Testis (tissue), 3 donors: ENCODE data around the gene GBX1. TPM values are rescaled to one million over a fixed set of nuclear protein-coding genes. Genes with fewer than 3 reads are reported as not detected.

Source experiments
- DNase-seq: peaks from one replicate; pipeline ENCODE4 v3.0.0-alpha.2; 2019
- H3K27ac ChIP-seq, 2 donors: fragments of 200-600 bp; sonication (generic); one replicate each; pipeline ENCODE4 v1.5.1; 2019
- H3K27me3 ChIP-seq: fragments of 200-600 bp; sonication (generic); one replicate; pipeline ENCODE4 v1.5.1; 2019
- H3K36me3 ChIP-seq: fragments of 200-600 bp; sonication (generic); one replicate; pipeline ENCODE4 v1.5.1; 2017; ENCODE audit warnings: low read depth; ENCODE audit errors: missing control alignments
- H3K4me1 ChIP-seq: fragments of 200-600 bp; sonication (generic); one replicate; pipeline ENCODE4 v1.5.1; 2019
- H3K4me3 ChIP-seq, 2 donors: fragments of 200-600 bp; sonication (generic); one replicate each; pipeline ENCODE4 v1.5.1; 2017 to 2019
- H3K9me3 ChIP-seq: fragments of 200-600 bp; sonication (generic); one replicate; pipeline ENCODE4 v1.5.1; 2017
- CTCF ChIP-seq, 3 experiments: fragments of 450-650 bp in 2 of 3; fragments of 200-600 bp in 1 of 3; sonication (generic) in 1 of 3; IDR thresholded peaks; one replicate each; pipeline ENCODE4 v1.5.1; 2016 to 2019; ENCODE audit warnings: antibody characterized with exemption in 3 of 3, mild to moderate bottlenecking in 2 of 3, moderate library complexity in 1 of 3
- POLR2A ChIP-seq: fragments of 450-650 bp; IDR thresholded peaks from one replicate; pipeline ENCODE4 v1.6.1; 2017; ENCODE audit warnings: antibody characterized with exemption, mild to moderate bottlenecking, moderate library complexity
- WGBS, 2 donors: methylation state at CpG; one replicate each; pipeline ENCODE4 v1.1.5; 2018; 5-methylcytosine and 5-hydroxymethylcytosine counted together
- intact Hi-C: fragments of 100-400 bp; cut with DNase I; formaldehyde crosslinking; loops from one replicate; pipeline ENCODE4 v1.15.1; 2023; ENCODE audit warnings: low total_unique reads
- polyA plus RNA-seq: library from polyadenylated mRNA; stranded (reverse); fragments of 350-450 nt; fragmentation: Illumina TruSeq; extraction: RNeasy Lipid Tissue Mini Kit (QIAGEN cat#74804); gene quantifications from one replicate; pipeline ENCODE4 v1.2.3, GENCODE V29; 2014; ENCODE audit warnings: low read depth, low replicate concordance; ENCODE audit not compliant: insufficient read depth
- total RNA-seq, 2 donors: library from RNA; depleted of rRNA; stranded (reverse); fragments of >200 nt; gene quantifications; one replicate each; pipeline ENCODE4 v1.2.3, GENCODE V29; 2016

GBX1 gene
- total and polyA plus RNA-seq, 3 donors from 2014 or later, result 2.9 to 15.6 (median 7.2) TPM

- 83 to 87% methylated on average over 8 to 12 of the region's 12 CpGs for WGBS, 2 donors
- Histone ChIP-seq H3K9me3 (no peaks in the 10 kb centered on the region), H3K36me3 (no peaks in the 10 kb centered on the region), H3K4me1 (no peaks in the 10 kb centered on the region), H3K4me3 (no peak overlapping the region), H3K27me3 (no peaks in the 10 kb centered on the region), H3K27ac (no peak overlapping the region)
- intact Hi-C loops, result no loop called here
- DNase-seq, result no peak
- TF ChIP-seq CTCF (IDR thresholded peaks at IDR 0.05), result no peak
- no peak for TF ChIP-seq POLR2A
These were observed 24.1 kb upstream of the GBX1 start for GRCh38 chr7:151191544-151191943.

- H3K4me3 ChIP-seq, result no peak overlapping the region
- no peak overlapping the region for H3K27ac ChIP-seq
- TF ChIP-seq POLR2A (no peak), CTCF (IDR thresholded peaks at IDR 0.05) (no peak)
- no peaks in the 10 kb centered on the region for H3K4me1 ChIP-seq
- DNase-seq, result no peak
- H3K36me3 ChIP-seq, result no peaks in the 10 kb centered on the region
- H3K27me3 ChIP-seq, result no peaks in the 10 kb centered on the region
- no peaks in the 10 kb centered on the region for H3K9me3 ChIP-seq
- intact Hi-C loops, result no loop called here
- WGBS, 2 donors, result 75 to 92% methylated on average over 4 of the region's 4 CpGs
These were observed 21.5 kb upstream of the GBX1 start for GRCh38 chr7:151189038-151189437.

- Histone ChIP-seq H3K4me1 (no peaks in the 10 kb centered on the region), H3K27ac (no peak overlapping the region), H3K27me3 (no peaks in the 10 kb centered on the region), H3K9me3 (no peaks in the 10 kb centered on the region), H3K4me3 (no peak overlapping the region), H3K36me3 (no peaks in the 10 kb centered on the region)
- TF ChIP-seq POLR2A, result no peak
- no peak for TF ChIP-seq CTCF (IDR thresholded peaks at IDR 0.05)
- 63 to 73% methylated on average over 5 of the region's 5 CpGs for WGBS, 2 donors
- intact Hi-C loops, result no loop called here
- no peak for DNase-seq
These were observed 20.7 kb upstream of the GBX1 start for GRCh38 chr7:151188252-151188542.

- WGBS, 2 donors, result 84 to 90% methylated on average over 15 to 21 of the region's 22 CpGs
- Histone ChIP-seq H3K9me3 (no peaks in the 10 kb centered on the region), H3K27ac (no peak overlapping the region), H3K4me3 (no peak overlapping the region), H3K36me3 (no peaks in the 10 kb centered on the region), H3K27me3 (no peaks in the 10 kb centered on the region), H3K4me1 (no peaks in the 10 kb centered on the region)
- DNase-seq, result no peak
- TF ChIP-seq POLR2A, result no peak
- intact Hi-C loops, result no loop called here
These were observed 20.1 kb upstream of the GBX1 start for GRCh38 chr7:151187409-151188251.

- TF ChIP-seq POLR2A, result no peak
- TF ChIP-seq CTCF (IDR thresholded peaks at IDR 0.05), result no peak
- WGBS, 2 donors, result 75 to 79% methylated on average over 12 to 22 of the region's 22 CpGs
- no peak for DNase-seq
- H3K4me1 ChIP-seq, result no peaks in the 10 kb centered on the region
- no peaks in the 10 kb centered on the region for H3K9me3 ChIP-seq
- no peaks in the 10 kb centered on the region for H3K36me3 ChIP-seq
- intact Hi-C loops, result no loop called here
- no peak within 1 kb of the TSS for H3K4me3 ChIP-seq
- no peak within 1 kb of the TSS for H3K27ac ChIP-seq
- H3K27me3 ChIP-seq, result no peaks in the 10 kb centered on the region
These were observed 19.3 kb upstream of the GBX1 start, which contains the start of gene ASB10 for GRCh38 chr7:151186640-151187408. TSS of gene ASB10 (minus strand) at chr7:151187250. CDS start at chr7:151187130, 120 bp downstream.
